Mesendoderm (in vitro differentiated cells): Measurements from ENCODE around the gene MINDY3.
"Not testable (repeated sequence)": the region's sequence is repeated elsewhere in the genome, so short reads cannot be mapped to it uniquely, and the experiment has no call there.

Source experiments
- DNase-seq: peaks from one replicate; pipeline ENCODE4 v3.0.0; 2013
- H2AK5ac ChIP-seq: 2 replicates; pipeline ENCODE4 v1.6.1; 2013; ENCODE audit warnings: low read length, inconsistent platforms
- H2BK120ac ChIP-seq: 2 replicates; pipeline ENCODE4 v1.6.1; 2013; ENCODE audit warnings: low read depth, mild to moderate bottlenecking, low read length, moderate library complexity, mixed read lengths
- H2BK15ac ChIP-seq: replicated peaks from 2 replicates; pipeline ENCODE4 v1.6.1; 2013; ENCODE audit warnings: low read depth, mild to moderate bottlenecking, moderate library complexity
- H2BK5ac ChIP-seq: 2 replicates; pipeline ENCODE4 v1.6.1; 2013; ENCODE audit warnings: low read length, inconsistent platforms
- H3K18ac ChIP-seq: 2 replicates; pipeline ENCODE4 v1.6.1; 2013; ENCODE audit warnings: mild to moderate bottlenecking, low read length, mixed read lengths
- H3K23ac ChIP-seq: one replicate; pipeline ENCODE4 v1.6.1; 2013; ENCODE audit warnings: low read length
- H3K27ac ChIP-seq: 2 replicates; pipeline ENCODE4 v1.5.1; 2013; ENCODE audit warnings: low read depth, mild to moderate bottlenecking, inconsistent platforms, low read length, moderate library complexity
- H3K27me3 ChIP-seq: 2 replicates; pipeline ENCODE4 v1.6.1; 2013; ENCODE audit warnings: low read length, control low read depth, mild to moderate bottlenecking, inconsistent platforms; ENCODE audit not compliant: insufficient read depth, poor library complexity
- H3K36me3 ChIP-seq: 2 replicates; pipeline ENCODE4 v1.6.1; 2013; ENCODE audit warnings: low read length, inconsistent platforms; ENCODE audit not compliant: control insufficient read depth, insufficient read depth
- H3K4ac ChIP-seq: one replicate; pipeline ENCODE4 v1.6.1; 2013; ENCODE audit warnings: low read depth, mild to moderate bottlenecking, low read length, moderate library complexity
- H3K4me1 ChIP-seq: 2 replicates; pipeline ENCODE4 v1.6.1; 2013; ENCODE audit warnings: low read depth, low read length, inconsistent platforms; ENCODE audit not compliant: control insufficient read depth
- H3K4me2 ChIP-seq: 2 replicates; pipeline ENCODE4 v1.6.1; 2013; ENCODE audit warnings: low read length
- H3K4me3 ChIP-seq: 2 replicates; pipeline ENCODE4 v1.5.1; 2013; ENCODE audit warnings: mild to moderate bottlenecking, low read length
- H3K56ac ChIP-seq: one replicate; pipeline ENCODE4 v1.6.1; 2013; ENCODE audit warnings: low read length
- H3K79me1 ChIP-seq: 2 replicates; pipeline ENCODE4 v1.6.1; 2013; ENCODE audit warnings: low read length, inconsistent platforms
- H3K79me2 ChIP-seq: 2 replicates; pipeline ENCODE4 v1.6.1; 2013; ENCODE audit warnings: mild to moderate bottlenecking, low read length; ENCODE audit not compliant: control insufficient read depth, insufficient read depth
- H3K9ac ChIP-seq: 2 replicates; pipeline ENCODE4 v1.6.1; 2013; ENCODE audit warnings: low read length, inconsistent platforms
- H4K5ac ChIP-seq: one replicate; pipeline ENCODE4 v1.6.1; 2013; ENCODE audit warnings: low read length
- H4K8ac ChIP-seq: one replicate; pipeline ENCODE4 v1.6.1; 2013; ENCODE audit warnings: low read depth, mild to moderate bottlenecking, control low read depth, low read length, moderate library complexity
- WGBS: extraction: QIAGEN DNeasy Blood & Tissue Kit; methylation state at CpG from one replicate; pipeline ENCODE4 v1.1.7; 2013; ENCODE audit warnings: low lambda C conversion rate, missing lambda C conversion rate; ENCODE audit not compliant: insufficient coverage; ENCODE audit errors: extremely low coverage; 5-methylcytosine and 5-hydroxymethylcytosine counted together

MINDY3 gene

DNA sequence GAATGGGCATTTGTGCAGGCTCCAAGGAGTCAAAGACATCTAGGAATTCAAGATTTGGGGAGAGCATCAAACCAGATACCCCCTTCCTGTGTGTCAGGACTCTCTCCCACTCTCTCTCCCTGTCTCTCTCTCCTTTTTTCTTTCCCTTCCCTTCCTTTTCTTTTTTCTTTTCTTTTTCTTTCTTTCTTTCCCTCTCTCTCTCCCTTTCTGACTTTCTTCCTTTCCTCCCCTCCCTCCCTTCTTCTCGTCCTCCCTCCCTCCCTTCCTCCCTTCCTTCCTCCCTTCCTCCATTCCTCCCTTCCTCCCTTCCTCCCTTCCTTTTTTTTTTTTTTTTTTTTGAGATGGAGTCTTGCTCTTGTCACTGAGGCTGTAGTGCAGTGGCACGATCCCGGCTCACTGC lies 24.1 kb upstream of the MINDY3 start:
- Histone ChIP-seq H3K18ac (no peak overlapping the region), H3K56ac (no peak overlapping the region), H2BK15ac (no peak overlapping the region), H4K5ac (no peak overlapping the region), H2BK120ac (no peak overlapping the region), H4K8ac (no peak overlapping the region), H3K23ac (no peak overlapping the region), H3K9ac (no peak overlapping the region), H3K4me2 (no peak overlapping the region), H3K27ac (no peak overlapping the region), H3K4me3 (no peak overlapping the region), H2BK5ac (no peak overlapping the region), H3K79me1 (no peaks in the 10 kb centered on the region), H3K79me2 (no peaks in the 10 kb centered on the region), H3K4me1 (no peaks in the 10 kb centered on the region), H3K36me3 (no peaks in the 10 kb centered on the region), H3K4ac (no peak overlapping the region), H2AK5ac (no peak overlapping the region), H3K27me3 (no peaks in the 10 kb centered on the region)
- WGBS, result no CpG with 5 or more reads among the region's 3 CpGs
- no peak for DNase-seq

DNA sequence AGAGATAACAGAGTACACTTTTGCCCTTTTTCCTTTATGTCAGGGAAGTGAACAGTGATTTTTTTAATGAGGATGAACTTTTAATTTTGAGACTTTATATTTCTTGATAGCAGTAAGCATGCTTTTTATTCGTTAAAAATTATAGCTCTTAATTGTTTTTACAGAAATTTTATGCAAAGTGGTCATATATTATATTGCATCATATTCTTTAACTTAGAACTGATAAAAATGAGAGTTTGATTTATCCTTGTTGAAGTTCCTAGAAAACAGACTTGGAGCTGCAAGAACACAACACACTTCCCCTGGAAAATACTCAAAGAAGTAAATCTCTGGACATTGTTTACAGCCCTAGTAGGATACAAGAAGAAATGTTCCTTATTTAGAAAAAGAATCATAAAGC lies 21.2 kb upstream of the MINDY3 start:
- DNase-seq, result no peak
- Histone ChIP-seq H3K27me3 (no peaks in the 10 kb centered on the region), H3K23ac (no peak overlapping the region), H4K8ac (no peak overlapping the region), H3K36me3 (no peaks in the 10 kb centered on the region), H3K4me2 (no peak overlapping the region), H3K79me2 (no peaks in the 10 kb centered on the region), H3K27ac (no peak overlapping the region), H3K4me1 (no peaks in the 10 kb centered on the region), H2AK5ac (no peak overlapping the region), H2BK15ac (no peak overlapping the region), H4K5ac (no peak overlapping the region), H3K4ac (no peak overlapping the region), H3K56ac (no peak overlapping the region), H3K9ac (no peak overlapping the region), H3K4me3 (no peak overlapping the region), H3K79me1 (no peaks in the 10 kb centered on the region), H2BK120ac (no peak overlapping the region), H3K18ac (no peak overlapping the region), H2BK5ac (no peak overlapping the region)
- WGBS, result no CpG with 5 or more reads among the region's 1 CpG

DNA sequence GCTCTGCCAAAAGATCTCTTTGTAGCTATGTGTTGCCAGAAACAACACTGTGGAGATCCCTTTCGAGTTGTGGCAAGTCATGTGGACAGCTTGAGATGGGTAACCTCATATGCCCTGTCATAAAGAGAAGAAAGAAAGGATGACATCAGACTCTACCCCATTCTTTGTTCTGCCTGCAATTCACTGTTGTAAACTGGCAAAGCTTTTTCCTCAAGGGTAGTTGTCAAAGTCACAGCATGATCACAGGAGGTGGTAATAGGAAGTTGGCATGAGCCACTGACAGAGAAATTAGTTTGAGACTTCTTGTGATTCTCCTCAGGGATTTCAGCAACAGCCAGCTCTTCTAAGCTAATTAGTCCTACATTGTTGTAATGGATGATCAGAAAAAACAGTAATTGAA lies 19.4 kb upstream of the MINDY3 start:
- Histone ChIP-seq H3K79me1 (no peaks in the 10 kb centered on the region), H3K4me2 (no peak overlapping the region), H3K36me3 (no peaks in the 10 kb centered on the region), H3K4me3 (no peak overlapping the region), H2AK5ac (no peak overlapping the region), H3K79me2 (no peaks in the 10 kb centered on the region), H3K18ac (no peak overlapping the region), H3K23ac (no peak overlapping the region), H3K4me1 (no peaks in the 10 kb centered on the region), H4K5ac (no peak overlapping the region), H2BK5ac (no peak overlapping the region), H2BK120ac (no peak overlapping the region), H3K27me3 (no peaks in the 10 kb centered on the region), H3K4ac (no peak overlapping the region), H4K8ac (no peak overlapping the region), H3K27ac (no peak overlapping the region), H2BK15ac (no peak overlapping the region), H3K56ac (no peak overlapping the region), H3K9ac (no peak overlapping the region)
- DNase-seq, result peak; percentile 51
- WGBS, result no CpG with 5 or more reads among the region's 1 CpG

DNA sequence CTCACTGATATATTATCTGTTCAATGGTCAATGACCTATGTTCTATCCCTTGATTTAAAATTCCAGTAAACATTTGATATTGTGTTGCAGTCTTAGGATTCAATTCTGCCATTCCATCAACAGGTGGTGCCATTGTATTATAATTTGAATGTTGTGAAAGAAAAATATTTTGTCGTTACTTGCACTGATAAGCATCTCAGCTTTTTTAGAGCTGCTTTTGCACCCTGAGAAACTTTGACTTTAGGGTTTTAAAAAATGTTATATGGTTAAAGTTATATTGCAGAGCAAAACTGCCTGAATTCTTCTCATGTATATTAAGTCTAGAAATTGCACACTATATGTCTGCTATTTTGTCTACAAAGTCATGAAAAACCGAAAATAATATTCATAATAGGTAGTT lies 18.8 kb upstream of the MINDY3 start:
- peak; percentile 58 for DNase-seq
- no CpG with 5 or more reads among the region's 2 CpGs for WGBS
- no peak overlapping the region for H3K4ac ChIP-seq

DNA sequence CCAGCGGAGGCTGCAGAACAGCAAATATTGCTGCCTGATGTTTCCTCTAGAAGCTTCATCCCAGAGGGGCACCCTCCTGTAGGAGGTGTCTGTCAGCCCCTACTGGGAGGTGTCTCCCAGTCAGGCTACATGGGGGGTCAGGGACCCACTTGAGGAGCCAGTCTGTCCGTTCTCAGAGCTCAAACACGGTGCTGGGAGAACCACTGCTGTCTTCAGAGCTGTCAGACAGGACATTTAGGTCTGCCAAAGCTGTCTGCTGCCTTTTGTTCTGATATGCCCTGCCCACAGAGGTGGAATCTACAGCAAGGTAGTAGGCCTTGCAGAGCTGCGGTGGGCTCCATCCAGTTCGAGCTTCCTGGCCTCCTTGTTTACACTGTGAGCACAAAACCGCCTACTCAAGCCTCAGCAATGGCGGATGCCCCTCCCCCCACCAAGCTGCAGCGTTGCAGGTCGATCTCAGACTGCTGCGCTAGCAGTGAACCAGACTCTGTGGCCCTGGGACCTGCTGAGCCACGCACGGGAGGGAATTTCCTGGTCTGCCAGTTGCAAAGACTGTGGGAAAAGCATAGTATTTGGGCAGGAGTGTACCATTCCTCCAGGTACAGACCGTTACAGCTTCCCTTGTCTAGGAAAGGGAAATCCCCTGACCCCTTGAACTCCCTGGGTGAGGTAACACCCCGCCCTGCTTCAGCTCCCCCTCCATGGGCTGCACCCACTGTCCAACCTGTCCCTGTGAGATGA lies 17.7 kb upstream of the MINDY3 start:
- H2BK120ac ChIP-seq, result no peak overlapping the region
- H2AK5ac ChIP-seq, result no peak overlapping the region
- no peak overlapping the region for H3K4ac ChIP-seq
- H4K8ac ChIP-seq, result no peak overlapping the region
- H3K4me3 ChIP-seq, result no peak overlapping the region
- no peak overlapping the region for H4K5ac ChIP-seq
- H3K4me2 ChIP-seq, result no peak overlapping the region
- H3K18ac ChIP-seq, result no peak overlapping the region
- H3K27ac ChIP-seq, result no peak overlapping the region
- WGBS, result no CpG with 5 or more reads among the region's 14 CpGs
- no peaks in the 10 kb centered on the region for H3K79me1 ChIP-seq
- no peak overlapping the region for H2BK5ac ChIP-seq
- H3K79me2 ChIP-seq, result no peaks in the 10 kb centered on the region
- H3K56ac ChIP-seq, result peak overlapping the region; percentile 54
- no peak overlapping the region for H3K9ac ChIP-seq
- no peak overlapping the region for H2BK15ac ChIP-seq
- no peaks in the 10 kb centered on the region for H3K27me3 ChIP-seq
- H3K4me1 ChIP-seq, result no peaks in the 10 kb centered on the region
- peak; percentile 48 for DNase-seq
- H3K36me3 ChIP-seq, result no peaks in the 10 kb centered on the region
- H3K23ac ChIP-seq, result no peak overlapping the region

More for the DNA sequence above, 18.8 kb upstream of the MINDY3 start:
- H3K4me2 ChIP-seq, result no peak overlapping the region
- H3K4me1 ChIP-seq, result no peaks in the 10 kb centered on the region
- H3K79me2 ChIP-seq, result no peaks in the 10 kb centered on the region
- no peak overlapping the region for H3K4me3 ChIP-seq
- H3K27ac ChIP-seq, result no peak overlapping the region
- H3K56ac ChIP-seq, result no peak overlapping the region
- H3K79me1 ChIP-seq, result no peaks in the 10 kb centered on the region
- no peak overlapping the region for H2BK5ac ChIP-seq
- H3K23ac ChIP-seq, result no peak overlapping the region
- no peak overlapping the region for H2AK5ac ChIP-seq
- no peak overlapping the region for H4K5ac ChIP-seq
- H2BK15ac ChIP-seq, result no peak overlapping the region
- no peak overlapping the region for H2BK120ac ChIP-seq
- no peaks in the 10 kb centered on the region for H3K27me3 ChIP-seq
- no peak overlapping the region for H4K8ac ChIP-seq
- H3K36me3 ChIP-seq, result no peaks in the 10 kb centered on the region
- no peak overlapping the region for H3K9ac ChIP-seq
- H3K18ac ChIP-seq, result no peak overlapping the region

DNA sequence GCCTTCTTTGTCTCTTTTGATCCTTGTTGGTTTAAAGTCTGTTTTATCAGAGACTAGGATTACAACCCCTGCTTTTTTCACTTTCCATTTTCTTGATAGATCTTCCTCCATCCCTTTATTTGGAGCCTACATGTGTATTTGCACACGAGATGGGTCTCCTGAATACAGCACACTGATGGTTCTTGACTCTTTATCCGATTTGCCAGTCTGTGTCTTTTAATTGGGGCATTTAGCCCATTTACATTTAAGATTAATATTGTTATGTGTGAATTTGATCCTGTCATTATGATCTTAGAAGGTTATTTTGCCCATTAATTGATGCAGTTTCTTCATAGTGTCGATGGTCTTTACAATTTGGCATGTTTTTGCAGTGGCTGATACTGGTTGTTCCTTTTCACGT lies 16.0 kb upstream of the MINDY3 start:
- not testable (repeated sequence) for H2AK5ac ChIP-seq, H3K36me3 ChIP-seq, H2BK5ac ChIP-seq, H3K79me2 ChIP-seq, H3K56ac ChIP-seq, H3K4me3 ChIP-seq, H3K4ac ChIP-seq, H3K27ac ChIP-seq, H4K5ac ChIP-seq, H3K23ac ChIP-seq, H3K18ac ChIP-seq, H3K4me2 ChIP-seq, DNase-seq, H3K4me1 ChIP-seq, H4K8ac ChIP-seq, H3K79me1 ChIP-seq, H3K9ac ChIP-seq, H2BK120ac ChIP-seq, H3K27me3 ChIP-seq, H2BK15ac ChIP-seq
- WGBS, result no CpG with 5 or more reads among the region's 4 CpGs
